ENCODE data around the gene DOCK7. TPM values are rescaled to one million over a fixed set of nuclear protein-coding genes. Genes with fewer than 3 reads are reported as not detected.

The DOCK7 gene
- total and polyA plus RNA-seq, 2 of the 13 experiments (the other 11 are each of a cell fraction or from before 2014, with no cell fraction given), result 45.7 to 67.2 TPM

DNA sequence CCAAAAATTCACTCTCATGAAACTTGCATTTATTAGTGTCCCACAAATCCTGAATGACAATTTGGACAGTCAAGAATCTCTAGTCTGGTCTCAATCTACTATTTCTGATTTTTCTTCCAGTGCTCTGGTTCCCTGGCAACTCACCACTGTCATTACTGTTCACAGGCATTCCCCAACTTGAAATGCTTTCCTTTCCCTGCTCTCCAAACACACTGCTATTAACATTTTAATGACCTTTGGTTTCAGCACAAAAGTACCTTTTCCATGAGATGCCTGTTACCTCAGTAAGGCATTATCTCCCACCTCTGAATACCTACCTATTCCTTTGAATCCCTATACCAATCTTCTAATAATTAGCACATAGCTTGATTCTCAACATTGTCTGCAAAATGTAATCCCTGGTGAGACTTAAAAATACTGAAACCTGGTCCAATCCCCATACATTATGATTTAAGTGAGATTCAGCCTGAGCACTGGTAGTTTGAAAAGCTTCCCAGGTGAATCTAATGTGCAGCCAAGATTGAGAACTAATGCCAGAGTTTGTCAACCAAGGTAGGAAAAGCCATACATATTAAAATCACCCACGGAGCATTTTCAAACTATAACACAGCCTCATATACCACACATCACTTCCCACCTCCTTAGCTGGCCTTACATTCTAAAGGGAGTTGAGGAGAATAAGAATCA, 102.6 kb downstream of the DOCK7 start (continued):
- TF ChIP-seq HINFP (CRISPR knock-in tag; IDR thresholded peaks at IDR 0.05; ENCODE audit: low read depth), result no peak
- TF ChIP-seq, protein P1, sequence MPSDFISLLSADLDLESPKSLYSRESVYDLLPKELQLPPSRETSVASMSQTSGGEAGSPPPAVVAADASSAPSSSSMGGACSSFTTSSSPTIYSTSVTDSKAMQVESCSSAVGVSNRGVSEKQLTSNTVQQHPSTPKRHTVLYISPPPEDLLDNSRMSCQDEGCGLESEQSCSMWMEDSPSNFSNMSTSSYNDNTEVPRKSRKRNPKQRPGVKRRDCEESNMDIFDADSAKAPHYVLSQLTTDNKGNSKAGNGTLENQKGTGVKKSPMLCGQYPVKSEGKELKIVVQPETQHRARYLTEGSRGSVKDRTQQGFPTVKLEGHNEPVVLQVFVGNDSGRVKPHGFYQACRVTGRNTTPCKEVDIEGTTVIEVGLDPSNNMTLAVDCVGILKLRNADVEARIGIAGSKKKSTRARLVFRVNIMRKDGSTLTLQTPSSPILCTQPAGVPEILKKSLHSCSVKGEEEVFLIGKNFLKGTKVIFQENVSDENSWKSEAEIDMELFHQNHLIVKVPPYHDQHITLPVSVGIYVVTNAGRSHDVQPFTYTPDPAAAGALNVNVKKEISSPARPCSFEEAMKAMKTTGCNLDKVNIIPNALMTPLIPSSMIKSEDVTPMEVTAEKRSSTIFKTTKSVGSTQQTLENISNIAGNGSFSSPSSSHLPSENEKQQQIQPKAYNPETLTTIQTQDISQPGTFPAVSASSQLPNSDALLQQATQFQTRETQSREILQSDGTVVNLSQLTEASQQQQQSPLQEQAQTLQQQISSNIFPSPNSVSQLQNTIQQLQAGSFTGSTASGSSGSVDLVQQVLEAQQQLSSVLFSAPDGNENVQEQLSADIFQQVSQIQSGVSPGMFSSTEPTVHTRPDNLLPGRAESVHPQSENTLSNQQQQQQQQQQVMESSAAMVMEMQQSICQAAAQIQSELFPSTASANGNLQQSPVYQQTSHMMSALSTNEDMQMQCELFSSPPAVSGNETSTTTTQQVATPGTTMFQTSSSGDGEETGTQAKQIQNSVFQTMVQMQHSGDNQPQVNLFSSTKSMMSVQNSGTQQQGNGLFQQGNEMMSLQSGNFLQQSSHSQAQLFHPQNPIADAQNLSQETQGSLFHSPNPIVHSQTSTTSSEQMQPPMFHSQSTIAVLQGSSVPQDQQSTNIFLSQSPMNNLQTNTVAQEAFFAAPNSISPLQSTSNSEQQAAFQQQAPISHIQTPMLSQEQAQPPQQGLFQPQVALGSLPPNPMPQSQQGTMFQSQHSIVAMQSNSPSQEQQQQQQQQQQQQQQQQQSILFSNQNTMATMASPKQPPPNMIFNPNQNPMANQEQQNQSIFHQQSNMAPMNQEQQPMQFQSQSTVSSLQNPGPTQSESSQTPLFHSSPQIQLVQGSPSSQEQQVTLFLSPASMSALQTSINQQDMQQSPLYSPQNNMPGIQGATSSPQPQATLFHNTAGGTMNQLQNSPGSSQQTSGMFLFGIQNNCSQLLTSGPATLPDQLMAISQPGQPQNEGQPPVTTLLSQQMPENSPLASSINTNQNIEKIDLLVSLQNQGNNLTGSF (CRISPR knock-in tag; IDR thresholded peaks at IDR 0.05), result no peak
- TF ChIP-seq ZFYVE20 (CRISPR knock-in tag; IDR thresholded peaks at IDR 0.05; ENCODE audit: borderline replicate concordance, low read depth), result no peak
- no peak for TF ChIP-seq SRF (IDR thresholded peaks at IDR 0.05; ENCODE audit: low read depth, low read length)
- TF ChIP-seq, protein P2, sequence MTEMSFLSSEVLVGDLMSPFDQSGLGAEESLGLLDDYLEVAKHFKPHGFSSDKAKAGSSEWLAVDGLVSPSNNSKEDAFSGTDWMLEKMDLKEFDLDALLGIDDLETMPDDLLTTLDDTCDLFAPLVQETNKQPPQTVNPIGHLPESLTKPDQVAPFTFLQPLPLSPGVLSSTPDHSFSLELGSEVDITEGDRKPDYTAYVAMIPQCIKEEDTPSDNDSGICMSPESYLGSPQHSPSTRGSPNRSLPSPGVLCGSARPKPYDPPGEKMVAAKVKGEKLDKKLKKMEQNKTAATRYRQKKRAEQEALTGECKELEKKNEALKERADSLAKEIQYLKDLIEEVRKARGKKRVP (CRISPR knock-in tag; IDR thresholded peaks at IDR 0.05), result no peak
- TF ChIP-seq FOXO4 (CRISPR knock-in tag; conservative IDR thresholded peaks at IDR 0.05), result no peak
- TF ChIP-seq POLR2G (IDR thresholded peaks at IDR 0.05; ENCODE audit: low read depth, low read length), result no peak
- TF ChIP-seq KDM3A (CRISPR knock-in tag; IDR thresholded peaks at IDR 0.05; ENCODE audit: low read depth), result no peak
- TF ChIP-seq SNAPC2 (CRISPR knock-in tag; IDR thresholded peaks at IDR 0.05), result no peak
- peak; percentile 49; the same call in 1 of the 2 replicates for TF ChIP-seq PAXIP1 (CRISPR knock-in tag; conservative IDR thresholded peaks at IDR 0.05)

Measured in HepG2 (cell line).